Omental fat pad (tissue), 4 donors: Measurements from ENCODE around the gene GRK1. TPM values are rescaled to one million over a fixed set of nuclear protein-coding genes. Genes with fewer than 3 reads are reported as not detected.

ENCODE experiments used
- ATAC-seq: fragments of 150-250 bp; one replicate; pipeline ENCODE4 v1.9.1; 2016; ENCODE audit warnings: mild to moderate bottlenecking, moderate library complexity; ENCODE audit not compliant: low FRiP score
- DNase-seq: peaks from one replicate; pipeline ENCODE4 v3.0.0-alpha.2; 2019; ENCODE audit warnings: low spot score
- total RNA-seq, 4 donors: library from RNA; depleted of rRNA; stranded (reverse); fragments of >200 nt; gene quantifications; one replicate each; pipeline ENCODE4 v1.1.0, GENCODE V29; 2016
- TF ChIP-seq, protein P1 (sequence below), 3 donors: fragments of 450-650 bp; IDR thresholded peaks; one replicate each; pipeline ENCODE4 v1.5.1; 2016 to 2017; ENCODE audit warnings: antibody characterized with exemption in 3 of 3, mild to moderate bottlenecking in 3 of 3, moderate library complexity in 2 of 3

Gene GRK1
- total RNA-seq, 4 donors from 2014 or later = not detected

DNA sequence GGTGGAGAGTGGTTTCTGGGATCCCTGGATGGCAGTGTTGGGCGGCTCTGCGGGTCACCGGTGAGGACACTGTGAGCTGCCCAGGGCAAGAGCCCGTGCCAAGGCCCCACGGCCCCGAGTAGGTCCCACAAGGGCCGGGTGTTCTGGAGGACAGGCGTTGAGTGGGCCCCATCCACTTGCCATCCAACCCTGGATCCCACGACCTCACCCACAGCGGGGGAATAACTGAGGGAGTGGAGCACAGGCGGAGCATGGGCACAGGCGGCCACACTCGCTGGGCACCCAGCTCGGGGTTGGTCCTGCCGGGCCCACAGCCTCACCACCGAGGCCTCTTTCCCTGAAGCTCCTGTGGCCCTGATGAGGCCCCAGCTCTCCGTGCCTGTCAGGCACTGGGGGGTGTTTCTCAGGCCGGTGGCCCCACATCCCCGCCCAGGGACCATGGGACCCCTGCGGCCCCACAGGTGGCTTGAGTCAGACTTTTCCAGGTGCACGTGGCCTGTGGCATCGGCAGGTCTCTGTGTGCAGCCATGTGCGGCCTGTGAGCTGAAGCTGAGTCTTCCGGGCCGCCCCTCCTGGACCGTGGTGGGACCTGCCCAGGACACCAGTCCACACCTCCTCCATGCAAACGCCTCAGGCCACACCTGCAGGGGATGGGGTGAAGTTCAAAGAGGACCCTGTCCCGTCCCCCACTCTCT is 108.6 kb downstream of the GRK1 start:
- no peak for ATAC-seq
- peak; percentile 10 for DNase-seq
- TF ChIP-seq, protein P1, sequence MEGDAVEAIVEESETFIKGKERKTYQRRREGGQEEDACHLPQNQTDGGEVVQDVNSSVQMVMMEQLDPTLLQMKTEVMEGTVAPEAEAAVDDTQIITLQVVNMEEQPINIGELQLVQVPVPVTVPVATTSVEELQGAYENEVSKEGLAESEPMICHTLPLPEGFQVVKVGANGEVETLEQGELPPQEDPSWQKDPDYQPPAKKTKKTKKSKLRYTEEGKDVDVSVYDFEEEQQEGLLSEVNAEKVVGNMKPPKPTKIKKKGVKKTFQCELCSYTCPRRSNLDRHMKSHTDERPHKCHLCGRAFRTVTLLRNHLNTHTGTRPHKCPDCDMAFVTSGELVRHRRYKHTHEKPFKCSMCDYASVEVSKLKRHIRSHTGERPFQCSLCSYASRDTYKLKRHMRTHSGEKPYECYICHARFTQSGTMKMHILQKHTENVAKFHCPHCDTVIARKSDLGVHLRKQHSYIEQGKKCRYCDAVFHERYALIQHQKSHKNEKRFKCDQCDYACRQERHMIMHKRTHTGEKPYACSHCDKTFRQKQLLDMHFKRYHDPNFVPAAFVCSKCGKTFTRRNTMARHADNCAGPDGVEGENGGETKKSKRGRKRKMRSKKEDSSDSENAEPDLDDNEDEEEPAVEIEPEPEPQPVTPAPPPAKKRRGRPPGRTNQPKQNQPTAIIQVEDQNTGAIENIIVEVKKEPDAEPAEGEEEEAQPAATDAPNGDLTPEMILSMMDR (IDR thresholded peaks at IDR 0.05) = no peak

DNA sequence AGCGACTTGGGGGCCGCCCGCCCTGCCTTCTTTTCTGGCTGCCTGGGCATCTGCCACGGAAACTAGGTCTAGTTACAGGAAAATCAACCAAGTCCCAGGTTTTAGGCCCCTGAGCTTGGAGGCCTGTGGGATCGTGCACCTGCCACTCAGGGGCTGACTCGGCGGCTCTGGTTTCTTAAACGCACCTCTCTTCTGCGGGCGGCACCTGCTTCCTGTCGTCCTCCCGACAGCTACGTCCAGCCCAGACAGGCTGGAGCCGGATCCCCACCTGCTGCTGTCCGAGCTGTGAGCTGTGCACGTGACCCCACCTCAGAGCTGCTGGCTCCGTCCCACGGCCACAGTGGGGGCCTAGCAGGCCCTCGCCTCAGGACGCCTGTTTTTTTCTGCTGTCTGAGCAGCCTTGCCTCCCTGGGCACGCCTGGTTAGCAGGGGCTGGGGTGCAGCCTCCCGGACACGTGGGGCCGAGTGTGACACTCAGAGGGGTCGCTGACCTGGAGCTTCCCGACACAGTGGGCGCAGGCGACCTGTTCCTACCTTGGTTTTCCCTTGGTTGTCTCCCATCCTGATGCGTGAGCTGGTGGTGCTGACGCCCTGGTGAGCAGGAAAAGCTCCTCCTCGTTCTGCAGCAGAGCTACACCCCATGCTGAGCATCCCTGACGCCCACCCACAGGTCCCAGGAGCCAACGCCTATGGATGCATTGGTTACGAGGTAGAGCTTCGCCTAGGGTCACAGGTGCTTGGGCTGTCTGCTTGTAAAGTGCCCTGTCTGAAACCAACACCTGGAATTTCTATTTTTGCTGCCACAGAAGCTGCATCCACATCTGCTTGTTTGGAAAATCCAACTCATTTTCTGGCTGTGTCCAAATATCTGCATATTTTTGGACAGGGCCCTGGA is 109.5 kb downstream of the GRK1 start:
- TF ChIP-seq, protein P1 (IDR thresholded peaks at IDR 0.05) = no peak
- DNase-seq = no peak
- no peak for ATAC-seq

DNA sequence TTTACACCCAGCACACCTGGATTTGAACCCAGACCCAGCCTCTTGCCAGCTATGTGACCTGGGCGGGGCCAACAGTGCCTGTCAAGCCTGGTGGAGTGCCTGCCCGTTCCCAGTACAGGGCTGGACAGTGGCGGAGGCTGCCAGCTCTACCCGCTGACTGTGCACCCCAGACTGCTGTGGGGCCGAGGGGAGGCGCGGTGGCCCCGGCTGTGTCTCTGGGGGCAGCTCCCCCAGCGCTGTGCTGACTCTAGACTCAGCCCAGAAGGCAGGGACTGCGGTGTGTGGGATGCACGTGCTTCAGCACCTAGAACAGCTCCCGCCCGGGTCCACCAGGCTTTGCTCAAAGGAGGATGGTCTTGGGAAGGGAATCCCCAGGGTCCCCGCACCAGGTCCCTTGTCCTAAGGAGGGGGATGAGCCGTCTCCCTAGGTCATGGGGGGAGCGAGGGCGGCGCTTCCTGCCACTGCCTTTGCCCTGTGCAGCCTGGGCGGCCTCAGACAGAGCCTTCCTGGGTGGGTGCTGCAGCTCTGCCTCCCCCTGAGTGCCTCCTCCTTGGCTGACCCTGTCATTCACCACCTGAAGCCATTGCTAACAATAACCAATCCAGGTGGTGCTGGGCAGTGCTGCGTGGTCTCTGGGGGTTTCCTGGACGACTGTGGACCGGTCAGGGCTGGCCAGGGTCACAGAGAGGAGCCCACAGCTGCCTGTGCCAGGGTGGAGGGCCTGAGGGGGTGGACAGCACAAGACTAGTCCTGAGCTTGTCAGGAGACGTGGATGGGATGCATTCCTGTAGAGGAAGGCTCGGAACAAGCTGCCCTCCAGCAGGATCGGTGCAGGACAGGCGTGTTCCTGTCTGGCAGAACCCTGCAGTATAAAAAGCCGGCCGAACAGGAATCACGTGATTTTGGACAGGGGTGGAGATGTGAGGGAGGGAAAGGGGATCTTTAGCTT is 110.6 kb downstream of the GRK1 start:
- ATAC-seq (no peak), DNase-seq (peak; percentile 15)

DNA sequence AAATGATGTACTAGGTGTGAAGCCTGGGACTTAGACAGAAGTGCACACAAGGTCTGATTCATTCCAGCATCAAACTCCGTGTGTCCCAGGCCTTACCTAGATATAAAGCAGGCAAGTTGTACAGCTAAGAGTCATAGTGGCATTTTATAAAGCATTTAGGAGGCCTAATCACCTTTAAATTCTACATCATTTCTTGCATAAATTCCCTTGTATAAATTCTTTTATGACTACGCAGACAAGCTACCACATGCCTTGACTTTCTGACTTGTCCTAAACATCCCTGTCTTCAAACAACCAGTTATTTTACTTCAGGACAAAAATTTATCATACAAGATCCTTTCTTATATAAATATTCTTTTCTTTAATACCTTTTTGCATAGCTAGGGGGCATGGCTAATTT is 114.6 kb downstream of the GRK1 start:
- DNase-seq (peak; percentile 7), ATAC-seq (no peak)
- TF ChIP-seq, protein P1 (IDR thresholded peaks at IDR 0.05) = no peak

More for the DNA sequence above, 110.6 kb downstream of the GRK1 start:
- TF ChIP-seq, protein P1 (IDR thresholded peaks at IDR 0.05) = no peak

DNA sequence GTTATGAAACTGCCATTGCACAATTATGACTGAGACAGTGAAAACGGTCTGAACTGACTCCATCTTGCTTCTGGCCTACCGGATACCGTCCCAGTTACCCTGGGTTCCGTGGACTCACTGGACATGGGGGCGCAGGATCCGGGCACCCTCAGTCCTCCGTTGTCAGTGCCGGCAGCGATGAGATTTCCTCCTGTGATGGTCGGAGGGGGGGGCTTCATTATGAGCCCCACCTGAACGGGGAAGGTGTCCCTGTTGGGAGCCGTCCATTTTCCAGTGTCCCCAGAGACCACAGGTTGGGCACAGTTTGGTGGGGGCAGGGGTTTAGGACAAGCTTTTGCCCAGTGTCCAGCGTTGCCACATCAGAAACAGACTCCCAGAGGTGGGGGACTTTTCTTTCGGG is 115.5 kb downstream of the GRK1 start:
- no peak for DNase-seq
- ATAC-seq = no peak
- TF ChIP-seq, protein P1 (IDR thresholded peaks at IDR 0.05) = no peak

DNA sequence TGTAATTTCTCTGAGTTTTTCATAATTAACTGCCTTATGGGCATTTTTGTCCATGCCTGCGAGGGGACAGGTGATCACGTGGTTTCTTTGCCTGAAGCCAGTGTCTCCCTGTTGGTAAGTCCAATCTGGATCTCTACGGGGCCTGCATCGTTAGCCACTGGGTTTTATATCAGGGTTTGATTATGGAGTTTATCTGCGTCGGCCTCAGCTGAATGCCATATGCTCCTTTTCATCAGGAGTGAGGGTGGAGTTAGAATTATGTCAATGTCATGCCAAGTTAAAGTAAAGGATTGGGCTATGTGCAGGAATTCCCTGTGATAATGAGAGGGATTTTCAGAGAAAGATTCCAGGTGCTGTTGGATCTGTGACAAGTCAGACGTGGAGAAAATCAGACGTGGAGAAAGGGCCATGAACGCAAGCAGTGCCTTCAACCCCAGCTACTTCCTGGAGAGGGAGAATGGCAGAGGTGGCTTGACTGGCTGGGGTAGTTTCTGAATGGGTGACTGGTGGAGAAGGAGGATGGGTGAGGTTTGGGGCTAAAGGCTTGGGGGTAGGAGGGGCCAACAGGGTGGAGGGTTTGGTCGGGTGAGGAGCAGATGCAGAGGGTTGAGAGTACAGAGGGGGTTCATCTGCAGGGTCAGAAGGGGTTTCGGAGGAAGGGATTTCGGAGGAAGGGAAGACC is 116.3 kb downstream of the GRK1 start:
- TF ChIP-seq, protein P1 (IDR thresholded peaks at IDR 0.05) = no peak
- no peak for ATAC-seq
- DNase-seq = no peak
